K562 (cell line): ENCODE results near the gene PLEKHH2.

Experiments used
- ARID4B ChIP-seq: sonication (generic); formaldehyde crosslinking; IDR thresholded peaks from 2 replicates; pipeline ENCODE4 v1.8.0; 2022; ENCODE audit warnings: mild to moderate bottlenecking, missing genetic modification reagents
- BHLHE40 ChIP-seq: IDR thresholded peaks from 2 replicates; pipeline ENCODE4 v1.6.1; 2011; ENCODE audit warnings: low read length, improper control_type of control experiment
- CBX8 ChIP-seq: fragments of 200-600 bp; sonication (generic); IDR thresholded peaks from 2 replicates; pipeline ENCODE4 v1.6.1; 2012; ENCODE audit warnings: borderline replicate concordance, mixed run types, low read depth, mild to moderate bottlenecking, moderate library complexity, mixed read lengths, low read length, control low read depth, inconsistent platforms; ENCODE audit not compliant: poor library complexity, severe bottlenecking; ENCODE audit errors: extremely low read depth
- EZH2 ChIP-seq: IDR thresholded peaks from 2 replicates; pipeline ENCODE4 v1.6.1; 2012; ENCODE audit warnings: low read depth, mild to moderate bottlenecking, inconsistent platforms, low read length, borderline replicate concordance
- NR3C1 ChIP-seq: sonication (generic); formaldehyde crosslinking; IDR thresholded peaks from 2 replicates; pipeline ENCODE4 v1.8.1; 2022; ENCODE audit warnings: missing genetic modification reagents
- RNF2 ChIP-seq: sonication (generic); IDR thresholded peaks from 2 replicates; pipeline ENCODE4 v1.6.1; 2016
- TF ChIP-seq, protein P1 (sequence below), 3 experiments: IDR thresholded peaks in 2 of 3; conservative IDR thresholded peaks in 1 of 3; 2 replicates each; pipeline ENCODE4 v1.5.1; 2011 to 2012; ENCODE audit warnings: low read length in 3 of 3, mild to moderate bottlenecking in 3 of 3, control low read depth in 2 of 3, improper control_type of control experiment in 1 of 3, inconsistent platforms in 1 of 3, low read depth in 1 of 3, mixed read lengths in 1 of 3, moderate library complexity in 1 of 3; ENCODE audit not compliant: insufficient read depth in 2 of 3

DNA sequence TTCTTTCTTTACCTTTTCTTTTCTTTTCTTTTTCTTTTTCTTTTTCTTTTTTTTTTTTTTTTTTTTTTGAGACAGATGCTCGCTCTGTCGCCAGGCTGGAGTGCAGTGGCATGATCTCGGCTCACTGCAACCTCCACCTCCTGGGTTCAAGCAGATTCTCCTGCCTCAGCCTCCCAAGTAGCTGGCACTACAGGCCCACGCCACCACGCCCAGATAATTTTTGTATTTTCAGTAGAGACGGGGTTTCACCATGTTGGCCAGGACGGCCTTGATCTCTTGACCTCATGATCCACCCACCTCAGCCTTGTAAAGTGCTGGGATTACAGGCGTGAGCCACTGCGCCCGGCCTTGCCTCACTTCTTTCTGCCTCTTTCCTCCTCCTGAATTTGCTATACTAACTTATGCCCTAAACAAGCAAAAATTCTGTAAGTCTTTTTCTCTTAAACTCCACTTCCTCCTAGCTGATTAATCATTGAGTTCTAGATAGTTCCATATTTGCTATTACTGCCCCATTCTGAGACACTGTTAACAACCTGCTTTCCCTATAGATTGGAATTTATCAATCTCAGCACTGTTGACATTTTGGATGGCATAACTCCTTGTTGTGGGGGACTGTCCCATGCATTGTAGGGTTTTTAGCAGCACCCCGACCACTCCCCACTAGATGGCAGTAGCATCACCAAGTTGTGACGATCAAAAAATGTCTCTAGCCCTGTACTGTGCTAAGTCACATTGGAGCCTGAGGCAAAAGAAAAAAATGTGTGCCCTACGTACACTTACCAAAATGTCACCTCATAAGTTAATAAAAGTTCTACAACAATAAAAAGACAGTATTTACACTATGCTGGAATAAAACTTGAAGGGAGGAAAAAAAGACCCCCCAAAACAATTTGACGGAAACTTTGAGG lies 24.8 kb upstream of the PLEKHH2 start:
- TF ChIP-seq EZH2, result no peak
- TF ChIP-seq RNF2, result no peak
- no peak for TF ChIP-seq BHLHE40
- no peak for TF ChIP-seq ARID4B (CRISPR knock-in tag)
- TF ChIP-seq CBX8, result no peak
- no peak for TF ChIP-seq NR3C1
- TF ChIP-seq, protein P1, sequence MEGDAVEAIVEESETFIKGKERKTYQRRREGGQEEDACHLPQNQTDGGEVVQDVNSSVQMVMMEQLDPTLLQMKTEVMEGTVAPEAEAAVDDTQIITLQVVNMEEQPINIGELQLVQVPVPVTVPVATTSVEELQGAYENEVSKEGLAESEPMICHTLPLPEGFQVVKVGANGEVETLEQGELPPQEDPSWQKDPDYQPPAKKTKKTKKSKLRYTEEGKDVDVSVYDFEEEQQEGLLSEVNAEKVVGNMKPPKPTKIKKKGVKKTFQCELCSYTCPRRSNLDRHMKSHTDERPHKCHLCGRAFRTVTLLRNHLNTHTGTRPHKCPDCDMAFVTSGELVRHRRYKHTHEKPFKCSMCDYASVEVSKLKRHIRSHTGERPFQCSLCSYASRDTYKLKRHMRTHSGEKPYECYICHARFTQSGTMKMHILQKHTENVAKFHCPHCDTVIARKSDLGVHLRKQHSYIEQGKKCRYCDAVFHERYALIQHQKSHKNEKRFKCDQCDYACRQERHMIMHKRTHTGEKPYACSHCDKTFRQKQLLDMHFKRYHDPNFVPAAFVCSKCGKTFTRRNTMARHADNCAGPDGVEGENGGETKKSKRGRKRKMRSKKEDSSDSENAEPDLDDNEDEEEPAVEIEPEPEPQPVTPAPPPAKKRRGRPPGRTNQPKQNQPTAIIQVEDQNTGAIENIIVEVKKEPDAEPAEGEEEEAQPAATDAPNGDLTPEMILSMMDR (IDR thresholded peaks at IDR 0.05 in 2 of 3, conservative IDR thresholded peaks at IDR 0.05 in 1 of 3; ENCODE audit: insufficient read depth in 2 of 3, low read depth in 1 of 3, low read length in 3 of 3), result peak; percentile 68 to 86 (median 84)
